Posterior vena cava (tissue), 2 donors: ENCODE measurements around the gene MTHFR. TPM values are rescaled to one million over a fixed set of nuclear protein-coding genes. Genes with fewer than 3 reads are reported as not detected.

ENCODE experiments used
- DNase-seq: peaks from one replicate; pipeline ENCODE4 v3.0.0-alpha.2; 2020; ENCODE audit warnings: low spot score
- intact Hi-C, 2 donors: fragments of 100-400 bp; cut with DNase I; formaldehyde crosslinking; loops; one replicate each; pipeline versions ENCODE4 v1.14.1 to v1.14.2; 2022 to 2023
- total RNA-seq, 2 donors: library from RNA; stranded (reverse); fragmentation: NEBNext Ultra II Directional; extraction: Animal tissue kit (Norgen Biotek cat#: 25700); gene quantifications; one replicate each; pipeline ENCODE4 v1.2.1, GENCODE V29; 2021
- donor health status: DM: yes; HTN: yes; CAD: no.
- donor health status: DM: yes; HTN: yes; CAD: no.

MTHFR gene
- total RNA-seq, 2 donors from 2014 or later, result 31.0 to 31.7 TPM

- no peak for DNase-seq
- intact Hi-C loops, result no loop called here
These were observed 57.2 kb downstream of the MTHFR start for GRCh38 chr1:11748294-11749202.

DNA sequence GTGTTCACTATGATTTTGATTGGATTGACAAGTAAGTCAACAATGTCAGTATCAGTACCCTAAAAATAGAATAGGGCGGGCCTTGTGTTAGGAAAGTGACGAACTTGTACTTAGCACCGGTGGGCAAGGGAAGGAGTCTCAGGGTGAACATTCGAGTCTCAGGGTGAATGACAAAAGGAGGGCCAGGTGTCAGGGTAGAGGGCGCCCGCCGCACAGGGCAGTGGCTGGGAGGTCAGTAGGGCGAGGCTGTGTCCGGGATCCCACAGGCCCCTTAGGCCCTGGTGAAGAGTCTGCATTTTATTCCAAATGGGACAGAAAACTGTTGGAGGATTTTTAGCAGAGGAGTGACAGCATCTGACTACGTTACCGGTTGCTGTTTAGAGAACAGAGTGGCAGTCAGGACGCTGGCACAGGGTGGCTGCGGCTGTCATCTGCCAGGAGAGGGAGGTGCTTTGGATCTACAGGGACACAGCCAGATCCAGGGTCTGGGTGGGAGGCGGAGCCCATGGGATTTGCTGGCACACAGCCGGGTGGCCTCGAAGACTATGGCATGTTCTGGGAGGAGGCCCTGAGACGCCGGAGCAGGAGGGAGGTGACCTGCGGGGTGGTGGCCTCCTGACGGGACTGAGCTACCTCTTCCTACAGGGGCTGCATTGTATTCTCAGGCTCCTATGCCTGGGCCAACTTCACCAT is 58.8 kb downstream of the MTHFR start:
- DNase-seq, result no peak
- intact Hi-C loops, result no loop called here

- DNase-seq, result no peak
- intact Hi-C loops, result no loop called here
These were observed 59.7 kb downstream of the MTHFR start for GRCh38 chr1:11746092-11746491.

DNA sequence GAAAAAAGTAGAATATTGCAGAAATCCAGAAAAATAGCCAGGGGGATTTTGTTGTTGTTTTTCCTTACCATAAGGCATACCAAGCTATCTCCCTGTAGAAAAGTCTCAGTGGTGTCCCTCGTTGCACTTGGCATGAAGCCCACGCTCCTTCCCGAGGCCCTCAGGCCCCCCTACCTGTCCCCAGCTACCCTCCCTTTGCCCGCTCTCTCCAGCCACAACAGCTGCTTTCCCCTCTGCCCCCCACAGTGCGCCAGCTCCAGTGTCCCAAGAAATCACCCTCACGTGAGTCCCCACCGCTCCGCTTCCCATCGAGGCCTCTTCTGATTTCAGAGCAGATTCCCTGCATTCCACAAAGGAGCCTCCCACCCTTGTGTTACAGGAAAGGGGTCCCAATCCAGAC is 61.5 kb downstream of the MTHFR start:
- intact Hi-C loops, result no loop called here

GRCh38 chr1:11741919-11742558 is 63.7 kb downstream of the MTHFR start:
- DNase-seq, result no peak
- intact Hi-C loops, result no loop called here

More for the DNA sequence above, 61.5 kb downstream of the MTHFR start:
- no peak for DNase-seq

DNA sequence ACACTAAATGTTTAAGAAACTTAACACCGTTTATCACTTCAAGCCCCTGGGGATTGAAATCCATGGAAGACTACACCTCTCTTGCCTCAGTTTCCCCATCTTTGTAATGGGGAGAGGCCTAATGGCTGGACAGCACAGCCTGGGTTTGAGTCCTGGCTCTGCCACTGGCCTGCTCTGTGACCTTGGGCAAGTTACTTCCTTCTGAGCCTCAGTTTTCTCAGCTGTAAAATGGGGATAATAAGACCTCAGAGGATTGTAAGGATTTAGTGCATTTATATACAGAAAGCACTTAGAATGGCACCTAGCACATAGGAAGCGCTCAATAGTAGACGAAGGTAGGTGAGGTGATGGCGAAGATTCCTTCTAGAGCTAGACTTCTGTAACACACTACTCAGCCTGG is 64.3 kb downstream of the MTHFR start:
- no peak for DNase-seq
- intact Hi-C loops, result no loop called here

- intact Hi-C loops, result no loop called here
- DNase-seq, result no peak
These were observed 65.2 kb downstream of the MTHFR start for GRCh38 chr1:11740258-11741192.

DNA sequence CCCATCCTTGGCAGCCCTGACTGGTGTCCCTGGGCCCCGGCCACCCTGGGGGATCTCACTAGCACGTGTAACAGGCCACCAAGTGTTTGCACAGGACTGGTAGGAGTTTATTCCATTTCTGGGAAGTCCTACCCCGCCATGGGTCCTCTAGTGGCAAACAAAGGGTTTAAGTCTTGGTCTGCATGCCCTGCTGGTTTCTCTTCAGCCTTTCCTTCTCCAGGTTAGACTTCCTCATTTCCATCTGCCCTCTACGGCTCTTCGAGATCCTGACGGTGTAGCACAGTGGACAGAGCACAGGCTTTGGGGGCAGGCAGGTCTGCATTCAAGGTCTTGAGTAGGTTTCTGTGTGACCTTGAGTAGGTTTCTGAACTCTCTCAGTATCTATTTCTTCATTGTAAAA is 67.0 kb downstream of the MTHFR start:
- DNase-seq, result no peak
- intact Hi-C loops, result loop anchor here in 1 of 2 donors (10.0 kb wide), 1 partner anchor 46 kb away; no protein-coding TSS in a partner anchor

DNA sequence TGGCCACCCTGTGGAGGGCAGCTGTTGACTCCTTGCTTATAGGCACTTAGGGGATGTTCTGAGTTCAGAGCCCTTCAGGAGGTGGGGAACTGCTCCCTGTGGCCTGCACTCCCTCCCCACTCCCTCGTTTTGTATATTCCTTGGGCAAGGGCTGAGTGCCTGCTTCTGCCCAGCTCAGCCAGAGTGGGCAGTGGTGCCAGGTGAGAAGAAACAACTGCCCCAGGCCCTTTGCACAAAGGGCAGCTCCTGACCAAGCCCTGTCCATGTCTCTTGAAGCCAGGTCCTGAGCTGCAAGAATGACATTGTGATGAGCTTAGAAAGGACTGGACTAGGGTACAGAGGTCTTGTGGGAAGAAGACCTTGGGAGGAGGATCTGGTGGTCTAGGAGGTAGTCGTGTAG is 67.7 kb downstream of the MTHFR start:
- intact Hi-C loops, result loop anchor here in 1 of 2 donors (10.0 kb wide), 1 partner anchor 47 kb away; no protein-coding TSS in a partner anchor

GRCh38 chr1:11736746-11737639 is 68.8 kb downstream of the MTHFR start:
- intact Hi-C loops, result loop anchor here in 1 of 2 donors (10.0 kb wide), 1 partner anchor 48 kb away; no protein-coding TSS in a partner anchor
- DNase-seq, result peak; percentile 94

More for the DNA sequence above, 67.7 kb downstream of the MTHFR start:
- no peak for DNase-seq

DNA sequence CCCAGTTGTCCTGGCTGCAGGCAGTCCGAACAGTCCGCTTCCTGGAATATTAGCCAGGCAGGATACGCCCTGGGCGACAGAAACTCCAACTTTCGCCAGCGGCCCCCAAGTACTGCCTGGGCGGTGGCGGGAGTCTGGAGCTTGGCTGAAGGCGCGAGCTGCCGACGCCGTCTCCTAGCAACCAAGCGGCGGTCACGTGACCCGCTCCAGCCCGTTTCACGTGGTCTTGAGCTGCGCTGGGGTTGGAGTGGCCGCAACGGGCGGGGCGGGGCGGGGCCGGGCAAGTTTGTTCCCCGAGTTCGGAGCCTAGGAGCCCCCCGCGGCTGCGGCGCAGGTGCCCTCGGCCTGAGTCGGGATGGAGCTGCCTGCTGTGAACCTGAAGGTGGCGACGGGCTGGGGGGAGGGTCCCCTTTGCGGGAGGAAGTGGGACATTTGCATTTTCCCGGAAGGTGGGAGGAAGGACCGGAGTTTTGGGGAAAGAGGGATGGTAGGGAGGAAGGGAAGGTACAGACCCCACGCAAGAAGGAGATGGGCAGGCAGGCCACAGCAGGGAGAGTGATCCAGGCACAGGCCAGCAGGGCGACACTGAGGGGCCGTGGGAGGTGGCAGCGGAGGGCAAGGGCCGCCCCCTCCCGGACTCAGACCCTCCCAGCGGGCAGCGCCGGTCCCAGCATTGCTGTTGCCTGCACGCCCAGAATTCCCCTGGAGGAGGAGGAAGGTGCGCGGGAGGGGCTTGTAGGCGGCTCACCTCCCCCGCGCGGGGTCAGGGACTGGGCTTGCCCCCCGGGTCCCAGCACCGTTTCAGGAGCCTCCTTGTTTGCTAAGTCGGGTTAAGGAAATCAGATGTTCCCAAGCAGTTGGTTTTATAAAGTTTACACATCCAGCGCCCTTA is 69.7 kb downstream of the MTHFR start, which contains the start of gene AGTRAP:
AGTRAP (plus strand) TSS at position 283 of the 892 bp plus-strand sequence; CDS start at position 356, 73 bp downstream.
- intact Hi-C loops, result loop anchor here in 1 of 2 donors (10.0 kb wide), 1 partner anchor 49 kb away; no protein-coding TSS in a partner anchor
- DNase-seq, result peak; percentile 100

Other genes starting within 250 kb of the MTHFR start
- 1 to 10 TPM; 1.9 to 3.0 TPM for gene FBXO2, start 151.5 kb downstream of the MTHFR start, total RNA-seq
- gene FBXO44, start 151.1 kb downstream of the MTHFR start, total RNA-seq, result 10 to 100 TPM; 11.6 to 14.1 TPM
- gene FBXO6, start 141.8 kb downstream of the MTHFR start, total RNA-seq, result 1 to 10 TPM; 5.5 to 6.0 TPM
- gene MAD2L2, start 124.8 kb downstream of the MTHFR start, total RNA-seq, result 10 to 100 TPM; 18.4 to 22.6 TPM
- under 1 TPM; 0.05 to 0.09 TPM for gene DRAXIN, start 114.3 kb downstream of the MTHFR start, total RNA-seq
- 10 to 100 TPM; 35.1 to 39.1 TPM for gene AGTRAP, start 69.8 kb downstream of the MTHFR start, total RNA-seq
- gene C1orf167, start 43.8 kb downstream of the MTHFR start, total RNA-seq, result 1 to 10 TPM; 2.1 to 2.3 TPM
- gene CLCN6, start 227 bp upstream of the MTHFR start, total RNA-seq, result 10 to 100 TPM; 16.8 to 16.9 TPM
- 1 to 10 TPM in 1 of 2 donors, not detected in 1; 3.8 TPM for gene NPPA, start 41.8 kb upstream of the MTHFR start, total RNA-seq
- gene NPPB, start 53.0 kb upstream of the MTHFR start, total RNA-seq, result not detected
- 10 to 100 TPM; 34.0 to 39.6 TPM for gene KIAA2013, start 120.5 kb upstream of the MTHFR start, total RNA-seq
- gene PLOD1, start 128.8 kb upstream of the MTHFR start, total RNA-seq, result 10 to 100 TPM; 70.0 to 91.2 TPM
- gene MFN2, start 174.5 kb upstream of the MTHFR start, total RNA-seq, result 100 to 1,000 TPM in 1 of 2 donors, 10 to 100 TPM in 1; 94.8 to 102 TPM
- 10 to 100 TPM; 22.4 to 22.7 TPM for gene MIIP, start 213.5 kb upstream of the MTHFR start, total RNA-seq